DOHH2 (cell line): ENCODE measurements around the gene LAMC1.

ENCODE experiments used
- EZH2phosphoT487 ChIP-seq: fragments of 200-600 bp; sonication (generic); IDR thresholded peaks from 2 replicates; pipeline ENCODE4 v1.6.1; 2017; ENCODE audit warnings: borderline replicate concordance, mild to moderate bottlenecking, antibody characterized with exemption, low read length, moderate library complexity, mixed read lengths
- TF ChIP-seq, protein P1 (sequence below): fragments of 200-600 bp; sonication (generic); IDR thresholded peaks from one replicate; pipeline ENCODE4 v1.5.1; 2014; ENCODE audit warnings: antibody characterized with exemption, mild to moderate bottlenecking, low read depth, low read length; ENCODE audit not compliant: poor library complexity, severe bottlenecking

DNA sequence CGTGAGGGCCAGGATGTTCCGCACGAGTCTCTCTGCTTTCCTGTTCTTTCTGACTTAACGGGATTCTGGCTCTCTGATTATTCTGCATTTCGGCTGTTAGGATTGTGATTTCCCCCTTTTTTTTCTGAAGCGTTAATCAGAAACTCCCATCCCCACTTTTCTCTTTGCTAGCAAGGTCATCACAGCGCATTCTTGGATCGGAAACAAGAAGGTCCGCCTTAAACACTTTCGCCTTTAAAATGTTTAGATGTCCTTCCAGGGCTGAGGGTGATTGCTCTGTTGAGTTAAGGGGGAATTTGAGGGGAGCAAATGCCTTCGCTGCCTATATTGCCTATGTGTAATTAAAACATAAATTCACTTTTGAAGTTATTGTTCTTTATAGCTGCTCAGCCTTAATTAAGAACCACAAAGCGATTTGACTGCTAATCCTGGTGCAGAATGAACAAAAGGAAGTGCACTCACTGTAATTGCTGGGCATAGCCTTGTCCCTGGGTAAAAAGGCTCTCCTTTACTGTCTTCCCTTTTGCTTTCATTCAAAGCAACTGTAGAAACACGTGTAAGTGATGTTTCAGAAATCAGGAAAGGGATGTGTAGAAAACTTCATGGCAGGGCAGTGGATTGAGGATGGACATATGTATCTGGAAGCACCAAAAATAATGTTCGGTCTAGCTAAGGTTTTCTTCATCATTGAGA is 1.2 kb downstream of the LAMC1 start:
- TF ChIP-seq, protein P1, sequence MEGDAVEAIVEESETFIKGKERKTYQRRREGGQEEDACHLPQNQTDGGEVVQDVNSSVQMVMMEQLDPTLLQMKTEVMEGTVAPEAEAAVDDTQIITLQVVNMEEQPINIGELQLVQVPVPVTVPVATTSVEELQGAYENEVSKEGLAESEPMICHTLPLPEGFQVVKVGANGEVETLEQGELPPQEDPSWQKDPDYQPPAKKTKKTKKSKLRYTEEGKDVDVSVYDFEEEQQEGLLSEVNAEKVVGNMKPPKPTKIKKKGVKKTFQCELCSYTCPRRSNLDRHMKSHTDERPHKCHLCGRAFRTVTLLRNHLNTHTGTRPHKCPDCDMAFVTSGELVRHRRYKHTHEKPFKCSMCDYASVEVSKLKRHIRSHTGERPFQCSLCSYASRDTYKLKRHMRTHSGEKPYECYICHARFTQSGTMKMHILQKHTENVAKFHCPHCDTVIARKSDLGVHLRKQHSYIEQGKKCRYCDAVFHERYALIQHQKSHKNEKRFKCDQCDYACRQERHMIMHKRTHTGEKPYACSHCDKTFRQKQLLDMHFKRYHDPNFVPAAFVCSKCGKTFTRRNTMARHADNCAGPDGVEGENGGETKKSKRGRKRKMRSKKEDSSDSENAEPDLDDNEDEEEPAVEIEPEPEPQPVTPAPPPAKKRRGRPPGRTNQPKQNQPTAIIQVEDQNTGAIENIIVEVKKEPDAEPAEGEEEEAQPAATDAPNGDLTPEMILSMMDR, result no peak
- no peak for TF ChIP-seq EZH2phosphoT487
